BE2C (cell line): ENCODE measurements around the gene CSMD2.

Experiments used
- DNase-seq: peaks from one replicate; pipeline ENCODE4 v3.0.0-alpha.2; 2020
- H3K27me3 ChIP-seq: fragments of 250-450 bp; sonication (Bioruptor Pico); 2 replicates; pipeline ENCODE4 v1.5.1; 2020; ENCODE audit warnings: mild to moderate bottlenecking
- H3K36me3 ChIP-seq: fragments of 250-450 bp; sonication (Bioruptor Pico); 2 replicates; pipeline ENCODE4 v1.5.1; 2020; ENCODE audit warnings: mild to moderate bottlenecking
- H3K4me1 ChIP-seq: fragments of 250-450 bp; sonication (Bioruptor Pico); 2 replicates; pipeline ENCODE4 v1.5.1; 2020
- H3K4me3 ChIP-seq: 2 replicates; pipeline ENCODE4 v1.5.1; 2011; ENCODE audit warnings: low read depth, low read length
- H3K9me3 ChIP-seq: fragments of 250-450 bp; sonication (Bioruptor Pico); 2 replicates; pipeline ENCODE4 v1.5.1; 2020
- TF ChIP-seq, protein P1 (sequence below): IDR thresholded peaks from 2 replicates; pipeline ENCODE4 v1.5.1; 2012; ENCODE audit warnings: mild to moderate bottlenecking, low read depth, low read length

CSMD2 gene

DNA sequence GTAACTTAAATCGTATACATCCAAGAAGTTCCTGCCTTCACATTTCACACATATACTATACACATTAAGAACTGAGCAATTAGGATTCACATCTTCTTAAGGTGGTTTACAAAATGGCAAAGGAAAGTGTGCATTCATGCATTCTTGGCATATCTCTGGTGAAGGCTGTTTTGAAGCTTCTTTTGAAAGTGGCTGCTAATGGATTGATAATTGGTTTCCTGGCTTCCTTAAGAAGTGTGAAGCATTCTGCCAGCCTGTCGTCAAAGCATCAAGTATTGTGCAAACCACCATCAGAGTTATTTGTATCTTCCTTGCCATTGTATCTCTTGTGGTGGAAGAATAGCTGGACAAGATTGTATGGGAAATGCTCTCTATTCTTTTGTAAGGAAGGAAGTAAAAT, 396.2 kb downstream of the CSMD2 start:
- TF ChIP-seq, protein P1, sequence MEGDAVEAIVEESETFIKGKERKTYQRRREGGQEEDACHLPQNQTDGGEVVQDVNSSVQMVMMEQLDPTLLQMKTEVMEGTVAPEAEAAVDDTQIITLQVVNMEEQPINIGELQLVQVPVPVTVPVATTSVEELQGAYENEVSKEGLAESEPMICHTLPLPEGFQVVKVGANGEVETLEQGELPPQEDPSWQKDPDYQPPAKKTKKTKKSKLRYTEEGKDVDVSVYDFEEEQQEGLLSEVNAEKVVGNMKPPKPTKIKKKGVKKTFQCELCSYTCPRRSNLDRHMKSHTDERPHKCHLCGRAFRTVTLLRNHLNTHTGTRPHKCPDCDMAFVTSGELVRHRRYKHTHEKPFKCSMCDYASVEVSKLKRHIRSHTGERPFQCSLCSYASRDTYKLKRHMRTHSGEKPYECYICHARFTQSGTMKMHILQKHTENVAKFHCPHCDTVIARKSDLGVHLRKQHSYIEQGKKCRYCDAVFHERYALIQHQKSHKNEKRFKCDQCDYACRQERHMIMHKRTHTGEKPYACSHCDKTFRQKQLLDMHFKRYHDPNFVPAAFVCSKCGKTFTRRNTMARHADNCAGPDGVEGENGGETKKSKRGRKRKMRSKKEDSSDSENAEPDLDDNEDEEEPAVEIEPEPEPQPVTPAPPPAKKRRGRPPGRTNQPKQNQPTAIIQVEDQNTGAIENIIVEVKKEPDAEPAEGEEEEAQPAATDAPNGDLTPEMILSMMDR: no peak
- H3K36me3 ChIP-seq: no peaks in the 10 kb centered on the region
- H3K4me3 ChIP-seq: no peak overlapping the region
- no peak for DNase-seq
- H3K9me3 ChIP-seq: no peaks in the 10 kb centered on the region
- H3K4me1 ChIP-seq: no peaks in the 10 kb centered on the region
- no peaks in the 10 kb centered on the region for H3K27me3 ChIP-seq

DNA sequence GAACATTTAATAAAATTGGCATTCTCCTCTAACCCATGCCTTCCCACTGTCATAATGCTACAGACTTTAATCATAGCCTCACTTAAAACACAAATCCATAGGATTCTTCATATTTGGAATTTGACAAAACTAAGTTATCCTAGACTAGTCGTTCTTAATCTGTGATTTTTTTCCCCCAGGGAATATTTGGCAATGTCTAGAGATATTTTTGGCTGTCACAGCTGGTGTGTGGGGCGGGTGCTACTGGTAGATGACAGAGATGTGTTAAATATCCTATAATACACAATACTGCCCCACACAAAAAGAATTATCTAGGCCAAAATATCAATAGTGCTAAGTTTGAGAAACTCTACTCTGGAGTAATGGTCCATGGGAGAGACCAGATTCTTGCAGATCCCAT, 396.9 kb downstream of the CSMD2 start:
- TF ChIP-seq, protein P1: no peak
- no peaks in the 10 kb centered on the region for H3K27me3 ChIP-seq

DNA sequence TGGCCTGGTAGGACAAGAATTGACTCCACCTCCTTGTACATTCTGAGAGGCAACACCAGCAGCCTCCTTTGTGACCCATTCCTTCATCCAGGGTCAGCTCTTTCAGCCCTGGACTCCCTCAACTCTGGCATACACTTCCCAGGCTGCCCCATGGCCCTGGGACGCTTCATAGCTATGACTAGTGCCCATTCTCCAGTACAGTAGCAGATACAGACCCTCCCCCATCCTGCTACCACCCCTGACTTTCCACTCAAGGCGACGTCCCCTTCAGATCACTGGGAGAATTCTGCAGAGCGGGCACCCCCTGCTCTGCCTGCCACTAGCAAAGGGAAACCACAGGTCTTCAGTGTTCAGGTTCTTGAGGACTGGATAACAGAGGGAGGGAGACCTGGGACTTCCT, 400.9 kb downstream of the CSMD2 start:
- Histone ChIP-seq H3K4me3 (no peak overlapping the region), H3K4me1 (no peaks in the 10 kb centered on the region), H3K36me3 (no peaks in the 10 kb centered on the region), H3K9me3 (no peaks in the 10 kb centered on the region), H3K27me3 (no peaks in the 10 kb centered on the region)
- TF ChIP-seq, protein P1: no peak
- no peak for DNase-seq

More for the DNA sequence above, 396.9 kb downstream of the CSMD2 start:
- H3K9me3 ChIP-seq: no peaks in the 10 kb centered on the region
- no peak for DNase-seq
- H3K36me3 ChIP-seq: no peaks in the 10 kb centered on the region
- no peaks in the 10 kb centered on the region for H3K4me1 ChIP-seq
- no peak overlapping the region for H3K4me3 ChIP-seq

DNA sequence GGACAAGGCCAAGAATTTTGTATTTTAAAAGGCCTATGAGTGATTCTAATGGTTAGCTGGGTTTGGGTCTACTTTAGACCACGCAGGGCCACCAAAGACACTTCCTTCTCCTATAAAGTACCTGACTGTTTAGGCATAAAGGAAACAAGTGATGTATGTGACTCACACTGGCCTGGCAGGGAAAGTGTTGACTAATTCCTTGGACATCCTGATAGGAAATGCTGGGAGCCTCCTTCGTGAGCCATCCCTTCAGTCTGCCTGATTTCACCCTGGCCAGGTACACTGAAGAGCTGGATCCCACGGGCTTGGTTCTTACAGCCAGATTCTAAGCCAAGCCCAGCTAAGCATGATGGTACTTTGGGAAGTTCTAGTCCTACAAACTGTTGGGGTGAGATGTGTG, 401.6 kb downstream of the CSMD2 start:
- H3K27me3 ChIP-seq: no peaks in the 10 kb centered on the region
- no peaks in the 10 kb centered on the region for H3K36me3 ChIP-seq
- H3K9me3 ChIP-seq: no peaks in the 10 kb centered on the region
- H3K4me3 ChIP-seq: no peak overlapping the region
- TF ChIP-seq, protein P1: no peak
- H3K4me1 ChIP-seq: no peaks in the 10 kb centered on the region
- no peak for DNase-seq

DNA sequence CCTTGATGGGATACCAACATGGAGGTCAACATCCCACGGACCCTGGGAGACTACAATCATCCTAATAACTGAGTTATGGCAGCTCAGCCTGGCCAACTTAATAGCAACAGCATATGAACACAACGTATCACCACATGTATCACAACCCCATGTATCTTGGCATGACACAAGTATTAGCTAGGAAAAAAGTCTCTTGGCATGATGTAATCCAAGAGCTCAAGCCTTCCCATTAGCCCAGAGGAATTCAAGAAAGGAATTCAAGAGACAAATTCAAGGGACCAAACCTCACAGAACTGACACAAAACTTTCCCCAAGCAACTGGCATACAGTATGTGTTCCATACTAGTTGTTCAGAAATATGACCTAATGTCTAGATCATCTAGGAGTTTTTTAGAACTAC, 402.1 kb downstream of the CSMD2 start:
- TF ChIP-seq, protein P1: no peak

DNA sequence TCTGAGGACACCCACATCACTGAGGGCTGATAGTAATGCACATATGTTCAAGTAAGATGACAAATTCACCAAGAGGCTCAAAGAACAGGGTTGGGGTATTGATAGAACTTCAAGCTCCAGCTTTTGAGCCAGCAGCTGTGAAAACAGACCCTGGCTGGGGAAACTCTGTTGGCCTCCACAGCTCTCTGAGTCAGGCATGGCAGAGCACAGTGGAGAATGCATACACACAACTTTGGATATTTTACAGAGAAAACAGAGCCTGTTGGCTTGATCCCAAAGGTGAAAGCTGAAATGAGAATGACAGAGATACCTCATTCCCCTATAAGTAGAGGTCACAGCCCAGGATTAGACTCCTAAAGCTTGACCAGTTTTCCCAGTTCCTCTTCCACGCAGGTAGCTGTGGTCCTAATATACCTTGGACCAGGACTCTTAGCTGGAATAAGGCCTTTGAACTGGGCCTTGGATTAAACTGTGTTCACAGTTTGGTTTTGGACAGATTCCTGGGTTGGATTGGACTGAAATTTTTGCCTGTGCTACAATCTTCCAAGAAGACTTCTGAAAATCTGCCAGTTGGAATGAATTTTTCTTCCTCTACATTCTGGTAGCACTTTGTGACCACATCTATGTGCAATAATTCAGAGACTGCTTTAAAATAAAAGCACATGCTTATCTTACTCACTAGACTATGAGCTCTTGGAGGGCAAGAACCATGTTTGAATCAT, 402.8 kb downstream of the CSMD2 start:
- Histone ChIP-seq H3K27me3 (no peaks in the 10 kb centered on the region), H3K4me1 (no peaks in the 10 kb centered on the region), H3K36me3 (no peaks in the 10 kb centered on the region), H3K4me3 (no peak overlapping the region), H3K9me3 (no peaks in the 10 kb centered on the region)
- DNase-seq: no peak
- TF ChIP-seq, protein P1: no peak

More for the DNA sequence above, 402.1 kb downstream of the CSMD2 start:
- no peaks in the 10 kb centered on the region for H3K36me3 ChIP-seq
- H3K9me3 ChIP-seq: no peaks in the 10 kb centered on the region
- no peak for DNase-seq
- no peaks in the 10 kb centered on the region for H3K4me1 ChIP-seq
- no peaks in the 10 kb centered on the region for H3K27me3 ChIP-seq
- H3K4me3 ChIP-seq: no peak overlapping the region
